ENCODE data around the gene KRT74.

Gene KRT74

GRCh38 chr12:52534482-52534881, 39.2 kb downstream of the KRT74 start:
- no peak for DNase-seq

GRCh38 chr12:52533686-52534470, 39.8 kb downstream of the KRT74 start:
- DNase-seq = no peak

- no peak for DNase-seq
Observed at GRCh38 chr12:52532636-52533035, 41.0 kb downstream of the KRT74 start.

GRCh38 chr12:52531566-52532300, 41.9 kb downstream of the KRT74 start:
- no peak for DNase-seq

- no peak for DNase-seq
Observed at GRCh38 chr12:52530905-52531304, 42.7 kb downstream of the KRT74 start.

GRCh38 chr12:52530366-52530765, 43.3 kb downstream of the KRT74 start:
- no peak for DNase-seq

GRCh38 chr12:52529846-52530245, 43.8 kb downstream of the KRT74 start:
- DNase-seq = no peak

- DNase-seq = no peak
Observed at GRCh38 chr12:52529417-52529816, 44.2 kb downstream of the KRT74 start.

- no peak for DNase-seq
Observed at GRCh38 chr12:52528641-52529143, 45.0 kb downstream of the KRT74 start.

GRCh38 chr12:52527121-52527800, 46.4 kb downstream of the KRT74 start:
- DNase-seq = no peak

- DNase-seq = no peak
Observed at GRCh38 chr12:52526511-52526951, 47.1 kb downstream of the KRT74 start.

GRCh38 chr12:52525661-52526499, 47.8 kb downstream of the KRT74 start:
- no peak for DNase-seq

- DNase-seq = no peak
Observed at GRCh38 chr12:52524898-52525591, 48.6 kb downstream of the KRT74 start.

- no peak for DNase-seq
Observed at GRCh38 chr12:52524241-52524897, 49.3 kb downstream of the KRT74 start.

- DNase-seq = no peak
Observed at GRCh38 chr12:52523824-52524223, 49.8 kb downstream of the KRT74 start.

- DNase-seq = no peak
Observed at GRCh38 chr12:52522346-52523011, 51.2 kb downstream of the KRT74 start.

- no peak for DNase-seq
Observed at GRCh38 chr12:52521568-52522266, 51.9 kb downstream of the KRT74 start.

GRCh38 chr12:52521175-52521567, 52.5 kb downstream of the KRT74 start:
- no peak for DNase-seq

- DNase-seq = no peak
Observed at GRCh38 chr12:52519826-52520662, 53.6 kb downstream of the KRT74 start, which contains the start of gene KRT5. Gene KRT5 (minus strand): TSS chr12:52520394. CDS start chr12:52520296, 98 bp downstream.
